HEK293T (cell line): Measurements from ENCODE around the gene KRTAP10-10.

Experiments used
- ARNT ChIP-seq: fragments of 450-650 bp; IDR thresholded peaks from 2 replicates; pipeline ENCODE4 v1.6.1; 2017; ENCODE audit warnings: mild to moderate bottlenecking
- BHLHE40 ChIP-seq: fragments of 450-650 bp; IDR thresholded peaks from 2 replicates; pipeline ENCODE4 v1.6.1; 2016; ENCODE audit warnings: mild to moderate bottlenecking, moderate library complexity, borderline replicate concordance
- CTBP1 ChIP-seq: fragments of 450-650 bp; IDR thresholded peaks from 2 replicates; pipeline ENCODE4 v1.6.1; 2016; ENCODE audit warnings: borderline replicate concordance
- ELF4 ChIP-seq: fragments of 450-650 bp; IDR thresholded peaks from 2 replicates; pipeline ENCODE4 v1.6.1; 2017; ENCODE audit warnings: antibody characterized with exemption
- FOXK2 ChIP-seq: fragments of 450-650 bp; IDR thresholded peaks from 2 replicates; pipeline ENCODE4 v1.6.1; 2016; ENCODE audit warnings: mild to moderate bottlenecking
- FOXM1 ChIP-seq: fragments of 450-650 bp; IDR thresholded peaks from 2 replicates; pipeline ENCODE4 v1.6.1; 2017; ENCODE audit warnings: mild to moderate bottlenecking, borderline replicate concordance
- LEF1 ChIP-seq: fragments of 450-650 bp; IDR thresholded peaks from 2 replicates; pipeline ENCODE4 v1.6.1; 2017; ENCODE audit warnings: mild to moderate bottlenecking, borderline replicate concordance
- SP1 ChIP-seq: fragments of 450-650 bp; IDR thresholded peaks from 2 replicates; pipeline ENCODE4 v1.6.1; 2017
- SUZ12 ChIP-seq: fragments of 450-650 bp; IDR thresholded peaks from 2 replicates; pipeline ENCODE4 v1.6.1; 2016; ENCODE audit warnings: mild to moderate bottlenecking

DNA sequence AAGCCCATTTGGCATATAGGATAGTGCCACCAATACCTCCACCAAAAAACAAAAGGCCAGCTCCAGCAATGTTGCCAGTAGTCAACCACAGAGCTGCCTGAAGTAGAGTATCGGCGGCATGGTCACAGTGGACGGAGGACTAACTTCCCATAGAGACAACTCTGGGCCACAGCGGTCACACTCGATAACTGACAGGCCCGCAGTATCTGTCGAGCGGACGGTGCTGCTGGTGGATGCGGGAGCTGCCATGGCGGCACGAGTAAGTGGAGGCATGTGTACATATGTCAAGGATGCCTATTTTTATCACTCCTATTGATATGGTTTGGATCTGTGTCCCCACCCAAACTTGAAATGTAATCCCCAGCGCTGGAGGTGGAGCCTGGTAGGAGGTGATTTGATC is 40.7 kb downstream of the KRTAP10-10 start:
- TF ChIP-seq FOXK2 (no peak), CTBP1 (no peak), FOXM1 (no peak), LEF1 (no peak), ELF4 (no peak), SUZ12 (no peak), BHLHE40 (no peak), SP1 (no peak), ARNT (no peak)
